GM20000 (cell line): ENCODE measurements around the gene NUMB.

Source experiments
- DNase-seq: peaks from one replicate; pipeline ENCODE4 v3.0.0; 2012; ENCODE audit warnings: low spot score
- CTCF ChIP-seq: IDR thresholded peaks from 2 replicates; pipeline ENCODE4 v1.5.1; 2012; ENCODE audit warnings: mild to moderate bottlenecking, control low read depth; ENCODE audit errors: extremely low read depth, missing control alignments

NUMB gene

DNA sequence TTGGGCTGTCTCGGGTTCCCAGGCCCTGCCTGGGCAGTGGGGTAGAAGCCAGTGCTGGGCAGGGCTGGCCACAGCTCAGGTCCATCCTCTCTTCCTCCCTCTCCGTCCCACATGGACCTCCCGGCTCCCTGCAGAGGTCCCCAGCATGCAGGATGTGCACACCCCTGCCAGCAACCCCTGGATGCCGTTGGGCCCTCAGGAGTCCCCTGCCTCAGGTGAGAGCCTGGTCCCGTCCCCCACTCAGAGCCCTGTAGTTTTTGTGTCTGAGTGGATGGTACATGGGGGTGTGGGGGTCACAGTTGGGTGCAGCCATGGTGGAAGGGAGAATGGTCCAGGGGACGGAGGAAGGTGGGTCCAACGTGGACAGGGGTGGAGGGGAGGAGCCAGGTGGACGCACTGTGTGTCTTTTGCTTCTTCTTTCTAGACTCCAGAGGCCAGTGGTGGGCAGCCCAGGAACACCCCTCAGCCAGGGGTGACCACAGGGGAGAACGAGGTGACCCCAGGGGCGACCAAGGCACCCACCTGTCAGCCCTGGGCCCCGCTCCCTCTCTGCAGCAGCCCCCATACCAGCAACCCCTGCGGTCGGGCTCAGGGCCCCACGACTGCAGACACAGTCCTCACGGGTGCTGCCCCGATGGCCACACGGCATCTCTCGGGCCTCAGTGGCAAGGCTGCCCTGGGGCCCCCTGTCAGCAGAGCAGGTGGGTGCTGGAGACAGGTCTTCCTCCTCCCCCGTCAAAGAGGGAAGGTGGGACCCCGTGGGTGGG, 199.3 kb downstream of the NUMB start:
- no peak for TF ChIP-seq CTCF
- DNase-seq = no peak

DNA sequence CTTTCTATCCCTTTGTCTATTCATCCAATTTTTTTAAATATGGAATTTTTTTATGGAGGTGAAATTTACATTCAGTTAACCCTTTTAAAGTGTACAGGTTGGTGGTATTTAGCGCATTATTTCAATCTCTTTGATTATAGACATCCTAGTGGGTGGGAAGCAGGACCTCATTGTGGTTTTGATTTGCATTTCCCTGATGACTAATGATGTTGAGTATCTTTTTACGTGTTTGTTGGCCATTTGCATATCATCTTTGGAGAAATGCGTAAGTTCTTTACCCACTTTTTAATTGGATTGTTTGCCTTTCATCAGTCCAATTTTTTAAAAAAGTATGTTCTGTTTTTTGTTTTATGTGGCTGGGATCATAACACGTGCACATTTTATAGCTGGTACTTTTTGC, 200.3 kb downstream of the NUMB start:
- no peak for DNase-seq
- TF ChIP-seq CTCF = no peak

DNA sequence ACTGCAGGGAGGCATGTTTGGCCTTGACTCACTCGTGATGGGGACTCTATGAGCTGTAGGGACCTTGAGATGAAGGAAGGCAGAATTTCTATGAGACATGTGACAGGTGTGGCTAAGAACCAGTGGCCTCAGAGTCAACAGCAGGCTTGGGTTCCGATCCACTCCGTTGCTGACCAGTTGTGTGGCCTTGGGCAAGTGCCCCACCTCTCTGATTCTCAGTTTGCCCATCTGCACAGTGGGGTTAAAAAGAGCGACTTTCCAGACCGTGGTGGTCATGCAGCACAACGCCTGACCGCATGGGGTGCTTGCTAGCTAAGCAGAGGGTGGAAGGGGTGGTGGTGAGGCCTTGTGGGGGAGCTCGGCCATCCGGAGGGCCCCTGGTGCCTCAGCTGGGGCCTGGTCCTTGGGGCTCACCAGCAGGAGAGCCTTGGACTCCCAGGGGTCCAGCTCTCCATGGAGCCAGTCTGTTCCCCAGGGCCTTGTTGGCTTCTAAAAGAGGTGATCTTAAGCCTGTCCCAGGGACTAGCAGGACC, 202.6 kb downstream of the NUMB start:
- TF ChIP-seq CTCF = no peak
- no peak for DNase-seq

DNA sequence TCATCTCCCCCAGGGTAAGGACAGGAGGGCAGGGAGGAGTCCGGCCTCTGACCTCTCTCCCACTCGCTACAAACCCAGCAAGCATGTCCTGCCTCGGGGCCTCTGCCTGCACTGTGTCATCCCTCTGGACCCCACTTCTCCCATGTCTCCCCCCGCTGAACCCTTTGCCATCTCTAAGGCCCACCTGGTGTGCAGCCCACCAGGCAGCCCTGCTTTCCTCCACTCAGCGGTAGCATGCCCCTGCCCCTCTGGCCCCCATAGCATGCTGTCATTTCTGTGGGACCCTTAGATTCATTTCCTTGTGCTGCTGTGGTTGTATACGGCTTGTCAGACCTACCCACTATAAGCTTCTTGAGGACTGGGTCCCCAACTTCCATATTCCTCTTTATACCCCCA, 203.3 kb downstream of the NUMB start:
- TF ChIP-seq CTCF = no peak
- DNase-seq = no peak

- TF ChIP-seq CTCF = no peak
Observed at GRCh38 chr14:73254247-73255004, 203.9 kb downstream of the NUMB start.

GRCh38 chr14:73253721-73254120, 204.6 kb downstream of the NUMB start:
- DNase-seq = no peak
- TF ChIP-seq CTCF = no peak

More at GRCh38 chr14:73254247-73255004, 203.9 kb downstream of the NUMB start:
- no peak for DNase-seq

DNA sequence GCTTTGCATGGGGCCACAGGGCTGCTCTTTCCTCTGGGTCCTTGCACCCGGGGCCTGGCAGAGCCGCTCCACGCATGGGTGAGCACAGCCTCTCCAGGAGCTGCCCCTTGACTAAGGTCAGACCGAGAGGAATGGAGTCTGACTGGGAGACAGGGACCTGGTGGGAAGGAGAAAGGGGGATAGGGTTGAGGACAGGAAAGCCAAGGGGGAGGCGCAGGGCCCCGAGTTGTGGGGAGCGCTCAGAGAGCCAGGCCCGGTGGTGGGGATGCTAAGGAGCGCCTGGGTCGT, 205.1 kb downstream of the NUMB start:
- TF ChIP-seq CTCF = no peak
- DNase-seq = no peak
